Measurements from ENCODE around the gene KCNH3.

Gene KCNH3

GRCh38 chr12:49584591-49584990 is 45.8 kb downstream of the KCNH3 start:
- DNase-seq (ENCODE audit: extremely low read depth, low read depth): no peak
- no peak for TF ChIP-seq CTCF (IDR thresholded peaks at IDR 0.05; ENCODE audit: low read depth, low read length)

GRCh38 chr12:49585477-49586459 is 46.9 kb downstream of the KCNH3 start:
- no peak for DNase-seq (ENCODE audit: extremely low read depth, low read depth)
- TF ChIP-seq CTCF (IDR thresholded peaks at IDR 0.05; ENCODE audit: low read depth, low read length): no peak

- no peak for TF ChIP-seq CTCF (IDR thresholded peaks at IDR 0.05; ENCODE audit: low read depth, low read length)
- DNase-seq (ENCODE audit: extremely low read depth, low read depth): no peak
Observed at GRCh38 chr12:49587174-49587908, 48.5 kb downstream of the KCNH3 start.

GRCh38 chr12:49588281-49588680 is 49.5 kb downstream of the KCNH3 start:
- no peak for TF ChIP-seq CTCF (IDR thresholded peaks at IDR 0.05; ENCODE audit: low read depth, low read length)
- no peak for DNase-seq (ENCODE audit: extremely low read depth, low read depth)

- no peak for TF ChIP-seq CTCF (IDR thresholded peaks at IDR 0.05; ENCODE audit: low read depth, low read length)
- no peak for DNase-seq (ENCODE audit: extremely low read depth, low read depth)
Observed at GRCh38 chr12:49588721-49589516, 50.1 kb downstream of the KCNH3 start.

GRCh38 chr12:49598527-49598926 is 59.7 kb downstream of the KCNH3 start:
- no peak for TF ChIP-seq CTCF (IDR thresholded peaks at IDR 0.05; ENCODE audit: low read depth, low read length)
- DNase-seq (ENCODE audit: extremely low read depth, low read depth): no peak

All from AG09319 (cell line).